SK-N-SH treated with all-trans-retinoic acid at 6 μM for 48 hours (cell line): ENCODE results near the gene NBAS.

Experiments
- ATAC-seq: fragments of 200-7000 bp; cut with Tn5 transposase; 3 replicates; pipeline ENCODE4 v1.9.1; 2020; ENCODE audit warnings: mild to moderate bottlenecking, moderate library complexity
- ARNTL ChIP-seq: fragments of 450-650 bp; formaldehyde crosslinking; IDR thresholded peaks from 2 replicates; pipeline ENCODE4 v1.5.0; 2020; ENCODE audit warnings: low read depth, mild to moderate bottlenecking, moderate library complexity, borderline replicate concordance
- ESRRG ChIP-seq: fragments of 250-450 bp; sonication (Bioruptor Pico); IDR thresholded peaks from 2 replicates; pipeline ENCODE4 v1.6.1; 2021; ENCODE audit warnings: mild to moderate bottlenecking
- GLIS3 ChIP-seq: fragments of 250-450 bp; sonication (Bioruptor Pico); IDR thresholded peaks from 2 replicates; pipeline ENCODE4 v1.5.0; 2020; ENCODE audit warnings: mild to moderate bottlenecking, moderate library complexity
- ISL1 ChIP-seq: fragments of 250-450 bp; sonication (Bioruptor Pico); IDR thresholded peaks from 2 replicates; pipeline ENCODE4 v2.1.2; 2022; ENCODE audit warnings: mild to moderate bottlenecking, moderate library complexity
- OSR1 ChIP-seq: fragments of 250-450 bp; sonication (Bioruptor Pico); IDR thresholded peaks from 2 replicates; pipeline ENCODE4 v1.8.0; 2022; ENCODE audit warnings: moderate library complexity, mild to moderate bottlenecking, inconsistent platforms
- PPARA ChIP-seq: fragments of 250-450 bp; sonication (Bioruptor Pico); IDR thresholded peaks from 2 replicates; pipeline ENCODE4 v1.5.0; 2020; ENCODE audit warnings: mild to moderate bottlenecking, borderline replicate concordance
- SNAI2 ChIP-seq: fragments of 250-450 bp; sonication (Bioruptor Pico); IDR thresholded peaks from 2 replicates; pipeline ENCODE4 v1.5.0; 2020; ENCODE audit warnings: mild to moderate bottlenecking, moderate library complexity
- TCF4 ChIP-seq: fragments of 250-450 bp; sonication (Bioruptor Pico); IDR thresholded peaks from 2 replicates; pipeline ENCODE4 v1.8.0; 2021; ENCODE audit warnings: mild to moderate bottlenecking, moderate library complexity, borderline replicate concordance
- TOX ChIP-seq: fragments of 250-450 bp; sonication (Bioruptor Pico); IDR thresholded peaks from 2 replicates; pipeline ENCODE4 v1.8.0; 2021; ENCODE audit warnings: mild to moderate bottlenecking, moderate library complexity, borderline replicate concordance
- ZC3H10 ChIP-seq: fragments of 250-450 bp; sonication (Bioruptor Pico); IDR thresholded peaks from 2 replicates; pipeline ENCODE4 v1.5.1; 2021; ENCODE audit warnings: mild to moderate bottlenecking, moderate library complexity
- ZFP30 ChIP-seq: fragments of 450-650 bp; formaldehyde crosslinking; IDR thresholded peaks from 2 replicates; pipeline ENCODE4 v1.5.0; 2022; ENCODE audit warnings: mild to moderate bottlenecking, moderate library complexity
- ZNF565 ChIP-seq: fragments of 450-650 bp; formaldehyde crosslinking; conservative IDR thresholded peaks from 2 replicates; pipeline ENCODE4 v1.5.0; 2020; ENCODE audit warnings: low read depth, mild to moderate bottlenecking, moderate library complexity
- ZNF70 ChIP-seq: fragments of 450-650 bp; formaldehyde crosslinking; IDR thresholded peaks from 2 replicates; pipeline ENCODE4 v1.5.0; 2020; ENCODE audit warnings: mild to moderate bottlenecking, moderate library complexity
- ZNF8 ChIP-seq: fragments of 450-650 bp; formaldehyde crosslinking; IDR thresholded peaks from 2 replicates; pipeline ENCODE4 v1.5.0; 2020; ENCODE audit warnings: mild to moderate bottlenecking, moderate library complexity
- TF ChIP-seq, protein P1 (sequence below): fragments of 250-450 bp; sonication (Bioruptor Pico); IDR thresholded peaks from 2 replicates; pipeline ENCODE4 v1.8.0; 2020; ENCODE audit warnings: mild to moderate bottlenecking, moderate library complexity, borderline replicate concordance
- TF ChIP-seq, protein P2 (sequence below): fragments of 250-450 bp; sonication (Bioruptor Pico); IDR thresholded peaks from 2 replicates; pipeline ENCODE4 v1.5.1; 2020; ENCODE audit warnings: low read depth, mild to moderate bottlenecking, moderate library complexity
- TF ChIP-seq, protein P3 (sequence below): fragments of 250-450 bp; sonication (Bioruptor Pico); IDR thresholded peaks from 2 replicates; pipeline ENCODE4 v1.8.0; 2021; ENCODE audit warnings: low read depth, mild to moderate bottlenecking, moderate library complexity, borderline replicate concordance
- TF ChIP-seq, protein P4 (sequence below): fragments of 250-450 bp; sonication (Bioruptor Pico); IDR thresholded peaks from 2 replicates; pipeline ENCODE4 v1.5.0; 2020; ENCODE audit warnings: mild to moderate bottlenecking, moderate library complexity
- TF ChIP-seq, protein P5 (sequence below): fragments of 250-450 bp; sonication (Bioruptor Pico); IDR thresholded peaks from 2 replicates; pipeline ENCODE4 v1.5.1; 2021; ENCODE audit warnings: mild to moderate bottlenecking, moderate library complexity

The NBAS gene

DNA sequence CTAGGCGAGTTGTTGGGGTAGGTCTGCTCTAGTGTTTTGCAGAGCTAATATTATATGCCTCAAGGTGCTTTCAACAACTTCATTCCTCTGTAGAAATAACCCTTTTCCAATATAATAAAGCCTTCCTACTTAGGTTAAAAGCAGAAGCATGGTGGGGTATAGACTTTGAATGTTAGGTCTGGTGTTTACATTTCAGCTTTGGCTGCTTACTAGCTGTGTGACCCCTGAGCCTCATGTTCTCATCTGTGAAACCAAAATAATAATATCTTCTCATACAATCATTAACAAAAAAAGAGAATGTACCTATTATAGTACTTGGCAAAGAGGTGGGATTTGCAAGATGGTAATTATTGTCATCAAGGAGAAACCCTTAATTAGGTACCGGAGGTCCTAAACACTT is 386.6 kb downstream of the NBAS start:
- no peak for TF ChIP-seq GLIS3
- TF ChIP-seq, protein P1, sequence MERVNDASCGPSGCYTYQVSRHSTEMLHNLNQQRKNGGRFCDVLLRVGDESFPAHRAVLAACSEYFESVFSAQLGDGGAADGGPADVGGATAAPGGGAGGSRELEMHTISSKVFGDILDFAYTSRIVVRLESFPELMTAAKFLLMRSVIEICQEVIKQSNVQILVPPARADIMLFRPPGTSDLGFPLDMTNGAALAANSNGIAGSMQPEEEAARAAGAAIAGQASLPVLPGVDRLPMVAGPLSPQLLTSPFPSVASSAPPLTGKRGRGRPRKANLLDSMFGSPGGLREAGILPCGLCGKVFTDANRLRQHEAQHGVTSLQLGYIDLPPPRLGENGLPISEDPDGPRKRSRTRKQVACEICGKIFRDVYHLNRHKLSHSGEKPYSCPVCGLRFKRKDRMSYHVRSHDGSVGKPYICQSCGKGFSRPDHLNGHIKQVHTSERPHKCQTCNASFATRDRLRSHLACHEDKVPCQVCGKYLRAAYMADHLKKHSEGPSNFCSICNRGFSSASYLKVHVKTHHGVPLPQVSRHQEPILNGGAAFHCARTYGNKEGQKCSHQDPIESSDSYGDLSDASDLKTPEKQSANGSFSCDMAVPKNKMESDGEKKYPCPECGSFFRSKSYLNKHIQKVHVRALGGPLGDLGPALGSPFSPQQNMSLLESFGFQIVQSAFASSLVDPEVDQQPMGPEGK: no peak
- no peak for TF ChIP-seq ESRRG (CRISPR knock-in tag)
- TF ChIP-seq ZNF565 (CRISPR knock-in tag): no peak
- no peak for TF ChIP-seq ARNTL
- no peak for TF ChIP-seq SNAI2 (CRISPR knock-in tag)
- TF ChIP-seq TCF4: no peak
- TF ChIP-seq ZNF8 (CRISPR knock-in tag): no peak
- TF ChIP-seq, protein P2, sequence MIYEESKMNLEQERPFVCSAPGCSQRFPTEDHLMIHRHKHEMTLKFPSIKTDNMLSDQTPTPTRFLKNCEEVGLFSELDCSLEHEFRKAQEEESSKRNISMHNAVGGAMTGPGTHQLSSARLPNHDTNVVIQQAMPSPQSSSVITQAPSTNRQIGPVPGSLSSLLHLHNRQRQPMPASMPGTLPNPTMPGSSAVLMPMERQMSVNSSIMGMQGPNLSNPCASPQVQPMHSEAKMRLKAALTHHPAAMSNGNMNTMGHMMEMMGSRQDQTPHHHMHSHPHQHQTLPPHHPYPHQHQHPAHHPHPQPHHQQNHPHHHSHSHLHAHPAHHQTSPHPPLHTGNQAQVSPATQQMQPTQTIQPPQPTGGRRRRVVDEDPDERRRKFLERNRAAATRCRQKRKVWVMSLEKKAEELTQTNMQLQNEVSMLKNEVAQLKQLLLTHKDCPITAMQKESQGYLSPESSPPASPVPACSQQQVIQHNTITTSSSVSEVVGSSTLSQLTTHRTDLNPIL (CRISPR knock-in tag): no peak
- TF ChIP-seq, protein P3, sequence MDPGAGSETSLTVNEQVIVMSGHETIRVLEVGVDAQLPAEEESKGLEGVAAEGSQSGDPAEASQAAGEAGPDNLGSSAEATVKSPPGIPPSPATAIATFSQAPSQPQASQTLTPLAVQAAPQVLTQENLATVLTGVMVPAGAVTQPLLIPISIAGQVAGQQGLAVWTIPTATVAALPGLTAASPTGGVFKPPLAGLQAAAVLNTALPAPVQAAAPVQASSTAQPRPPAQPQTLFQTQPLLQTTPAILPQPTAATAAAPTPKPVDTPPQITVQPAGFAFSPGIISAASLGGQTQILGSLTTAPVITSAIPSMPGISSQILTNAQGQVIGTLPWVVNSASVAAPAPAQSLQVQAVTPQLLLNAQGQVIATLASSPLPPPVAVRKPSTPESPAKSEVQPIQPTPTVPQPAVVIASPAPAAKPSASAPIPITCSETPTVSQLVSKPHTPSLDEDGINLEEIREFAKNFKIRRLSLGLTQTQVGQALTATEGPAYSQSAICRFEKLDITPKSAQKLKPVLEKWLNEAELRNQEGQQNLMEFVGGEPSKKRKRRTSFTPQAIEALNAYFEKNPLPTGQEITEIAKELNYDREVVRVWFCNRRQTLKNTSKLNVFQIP (CRISPR knock-in tag): no peak
- no peak for TF ChIP-seq ZC3H10 (CRISPR knock-in tag)
- TF ChIP-seq, protein P4, sequence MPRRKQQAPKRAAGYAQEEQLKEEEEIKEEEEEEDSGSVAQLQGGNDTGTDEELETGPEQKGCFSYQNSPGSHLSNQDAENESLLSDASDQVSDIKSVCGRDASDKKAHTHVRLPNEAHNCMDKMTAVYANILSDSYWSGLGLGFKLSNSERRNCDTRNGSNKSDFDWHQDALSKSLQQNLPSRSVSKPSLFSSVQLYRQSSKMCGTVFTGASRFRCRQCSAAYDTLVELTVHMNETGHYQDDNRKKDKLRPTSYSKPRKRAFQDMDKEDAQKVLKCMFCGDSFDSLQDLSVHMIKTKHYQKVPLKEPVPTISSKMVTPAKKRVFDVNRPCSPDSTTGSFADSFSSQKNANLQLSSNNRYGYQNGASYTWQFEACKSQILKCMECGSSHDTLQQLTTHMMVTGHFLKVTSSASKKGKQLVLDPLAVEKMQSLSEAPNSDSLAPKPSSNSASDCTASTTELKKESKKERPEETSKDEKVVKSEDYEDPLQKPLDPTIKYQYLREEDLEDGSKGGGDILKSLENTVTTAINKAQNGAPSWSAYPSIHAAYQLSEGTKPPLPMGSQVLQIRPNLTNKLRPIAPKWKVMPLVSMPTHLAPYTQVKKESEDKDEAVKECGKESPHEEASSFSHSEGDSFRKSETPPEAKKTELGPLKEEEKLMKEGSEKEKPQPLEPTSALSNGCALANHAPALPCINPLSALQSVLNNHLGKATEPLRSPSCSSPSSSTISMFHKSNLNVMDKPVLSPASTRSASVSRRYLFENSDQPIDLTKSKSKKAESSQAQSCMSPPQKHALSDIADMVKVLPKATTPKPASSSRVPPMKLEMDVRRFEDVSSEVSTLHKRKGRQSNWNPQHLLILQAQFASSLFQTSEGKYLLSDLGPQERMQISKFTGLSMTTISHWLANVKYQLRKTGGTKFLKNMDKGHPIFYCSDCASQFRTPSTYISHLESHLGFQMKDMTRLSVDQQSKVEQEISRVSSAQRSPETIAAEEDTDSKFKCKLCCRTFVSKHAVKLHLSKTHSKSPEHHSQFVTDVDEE (CRISPR knock-in tag): no peak
- no peak for TF ChIP-seq ISL1 (CRISPR knock-in tag)
- no peak for TF ChIP-seq ZNF70
- no peak for TF ChIP-seq TOX (CRISPR knock-in tag)
- TF ChIP-seq OSR1: no peak
- no peak for TF ChIP-seq PPARA (CRISPR knock-in tag)
- TF ChIP-seq, protein P5, sequence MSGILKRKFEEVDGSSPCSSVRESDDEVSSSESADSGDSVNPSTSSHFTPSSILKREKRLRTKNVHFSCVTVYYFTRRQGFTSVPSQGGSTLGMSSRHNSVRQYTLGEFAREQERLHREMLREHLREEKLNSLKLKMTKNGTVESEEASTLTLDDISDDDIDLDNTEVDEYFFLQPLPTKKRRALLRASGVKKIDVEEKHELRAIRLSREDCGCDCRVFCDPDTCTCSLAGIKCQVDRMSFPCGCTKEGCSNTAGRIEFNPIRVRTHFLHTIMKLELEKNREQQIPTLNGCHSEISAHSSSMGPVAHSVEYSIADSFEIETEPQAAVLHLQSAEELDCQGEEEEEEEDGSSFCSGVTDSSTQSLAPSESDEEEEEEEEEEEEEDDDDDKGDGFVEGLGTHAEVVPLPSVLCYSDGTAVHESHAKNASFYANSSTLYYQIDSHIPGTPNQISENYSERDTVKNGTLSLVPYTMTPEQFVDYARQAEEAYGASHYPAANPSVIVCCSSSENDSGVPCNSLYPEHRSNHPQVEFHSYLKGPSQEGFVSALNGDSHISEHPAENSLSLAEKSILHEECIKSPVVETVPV: no peak
- no peak for ATAC-seq

DNA sequence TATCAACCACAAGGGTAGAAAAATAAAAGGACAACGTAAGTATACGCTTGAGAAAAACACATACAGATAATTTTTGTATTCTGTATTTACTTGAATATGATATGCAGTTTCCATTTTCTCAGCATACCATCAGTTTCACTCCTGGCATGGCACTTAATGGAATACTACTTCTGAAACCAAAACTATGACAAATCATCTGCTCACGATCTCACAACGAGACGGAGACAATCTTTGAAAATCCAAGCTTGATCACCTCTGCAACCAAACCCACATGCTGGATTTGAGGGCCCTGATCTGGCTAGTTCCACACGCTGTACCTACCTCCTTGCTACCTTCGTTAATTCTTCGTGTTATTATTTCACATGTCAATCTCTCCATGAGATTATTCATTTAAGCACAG is 387.6 kb downstream of the NBAS start:
- ATAC-seq: no peak
- TF ChIP-seq, protein P3 (CRISPR knock-in tag): no peak
- TF ChIP-seq TOX (CRISPR knock-in tag) (no peak), ZNF565 (CRISPR knock-in tag) (no peak), ISL1 (CRISPR knock-in tag) (no peak), ZFP30 (CRISPR knock-in tag) (no peak), SNAI2 (CRISPR knock-in tag) (no peak), PPARA (CRISPR knock-in tag) (no peak), ARNTL (no peak), ZNF70 (no peak)
- TF ChIP-seq, protein P1: no peak
